Measurements from ENCODE around the gene CAMSAP1.
"Not testable (repeated sequence)": the region's sequence is repeated elsewhere in the genome, so short reads cannot be mapped to it uniquely, and the experiment has no call there.

The CAMSAP1 gene

GRCh38 chr9:135907431-135908092 is at the start of gene CAMSAP1:
Gene CAMSAP1, minus strand, starts transcription at chr9:135907546. Its CDS starts 387 bp downstream, at chr9:135907159.
- DNase-seq (ENCODE audit: low read depth), result peak; percentile 91

DNA sequence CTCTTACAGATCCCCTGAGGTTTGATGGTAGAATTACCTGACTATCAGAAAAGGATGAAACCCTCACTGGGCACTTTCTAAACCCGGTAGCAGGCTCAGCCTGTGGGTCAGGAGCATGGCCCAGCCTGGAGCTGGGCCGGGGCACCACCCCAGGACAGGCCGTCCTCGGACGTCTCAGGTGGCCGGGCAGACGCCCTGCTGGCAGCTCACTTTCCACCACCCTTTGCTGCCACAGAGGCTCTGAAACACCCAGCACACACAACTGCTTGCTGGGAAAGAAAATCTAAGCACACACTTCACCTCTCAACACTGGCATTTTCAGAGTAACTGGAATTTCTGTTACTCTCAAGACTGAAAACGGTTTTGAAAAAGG is 49.4 kb upstream of the CAMSAP1 start:
- no peak for DNase-seq (ENCODE audit: low read depth)

GRCh38 chr9:135955934-135956801 is 48.8 kb upstream of the CAMSAP1 start:
- DNase-seq (ENCODE audit: low read depth), result no peak

GRCh38 chr9:135952664-135953206 is 45.4 kb upstream of the CAMSAP1 start:
- no peak for DNase-seq (ENCODE audit: low read depth)

GRCh38 chr9:135951889-135952663 is 44.7 kb upstream of the CAMSAP1 start:
- no peak for DNase-seq (ENCODE audit: low read depth)

GRCh38 chr9:135951310-135951709 is 44.0 kb upstream of the CAMSAP1 start:
- not testable (repeated sequence) for DNase-seq (ENCODE audit: low read depth)

DNA sequence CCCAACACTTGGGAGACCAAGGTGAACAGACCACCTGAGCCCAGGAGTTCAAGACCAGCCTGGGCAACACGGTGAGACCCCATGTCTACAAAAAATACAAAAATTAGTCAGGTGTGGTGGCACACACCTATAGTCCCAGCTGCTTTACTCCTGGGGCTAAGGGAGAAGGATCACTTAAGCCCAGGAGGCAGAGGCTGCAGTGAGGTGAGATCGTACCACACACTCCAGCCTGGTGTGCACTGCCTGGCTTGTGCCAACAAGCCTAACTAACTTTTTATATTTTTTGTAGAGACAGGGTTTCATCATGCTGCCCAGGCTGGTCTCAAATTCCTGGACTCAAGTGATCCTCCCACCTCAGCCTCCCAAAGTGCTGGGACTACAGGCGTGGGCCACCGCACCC is 43.5 kb upstream of the CAMSAP1 start:
- DNase-seq (ENCODE audit: low read depth), result not testable (repeated sequence)

DNA sequence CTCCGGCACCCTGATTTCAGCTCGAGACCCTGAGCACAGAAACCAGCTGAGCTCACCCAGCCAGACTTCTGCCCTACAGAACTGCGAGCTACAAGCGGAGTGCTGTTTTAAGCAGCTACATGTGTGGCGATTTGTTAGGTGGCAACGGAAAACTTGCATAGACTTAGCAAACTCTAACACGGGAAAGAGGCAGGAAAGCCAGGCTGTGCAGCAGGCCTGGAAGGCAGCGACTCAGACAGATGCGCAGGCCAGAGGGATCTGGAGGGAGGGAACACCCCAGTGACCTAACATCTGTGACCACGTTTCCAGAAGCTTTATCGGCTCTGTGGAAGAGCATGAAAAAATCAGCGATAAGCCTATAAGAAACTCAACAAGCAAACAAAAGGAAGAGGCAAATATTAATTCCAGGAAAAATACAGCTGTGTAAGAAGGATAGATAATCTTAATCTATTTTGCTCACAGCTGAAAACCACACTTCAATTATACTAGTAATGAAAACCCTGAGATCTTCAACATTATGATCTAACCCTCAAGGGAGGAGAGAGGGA is 42.9 kb upstream of the CAMSAP1 start:
- no peak for DNase-seq (ENCODE audit: low read depth)

DNA sequence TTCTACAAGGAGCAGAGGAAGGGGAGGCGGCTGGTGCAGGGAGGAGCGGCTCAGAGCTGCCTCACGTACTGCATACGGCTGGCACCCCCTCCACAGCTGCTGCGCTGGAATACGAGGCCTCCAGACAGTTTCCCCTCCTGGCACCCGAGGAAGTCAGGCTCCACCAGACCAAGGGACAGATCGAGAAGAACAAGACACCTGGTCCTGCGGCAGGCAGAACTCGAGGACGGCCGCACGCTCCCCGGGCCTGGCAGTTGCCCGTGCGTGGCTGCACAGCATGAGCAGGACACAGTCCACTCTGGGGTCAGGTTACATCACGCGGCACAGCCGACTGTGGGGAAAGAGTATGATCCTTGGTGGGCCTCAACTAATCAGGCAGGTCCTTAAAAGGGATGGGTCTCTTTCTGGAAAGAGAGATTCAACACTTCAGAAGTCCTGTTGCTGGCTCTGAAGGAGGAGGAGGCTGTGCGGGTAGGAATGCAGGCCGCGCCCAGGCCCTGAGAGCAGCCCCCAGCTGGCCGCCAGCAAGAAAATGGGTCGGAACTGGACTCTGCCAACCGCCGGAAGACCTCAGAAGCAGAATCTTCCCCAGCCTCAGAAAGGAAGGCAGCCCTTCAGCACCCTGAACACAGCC is 42.3 kb upstream of the CAMSAP1 start:
- DNase-seq (ENCODE audit: low read depth), result no peak

GRCh38 chr9:135948968-135949367 is 41.6 kb upstream of the CAMSAP1 start:
- DNase-seq (ENCODE audit: low read depth), result no peak

DNA sequence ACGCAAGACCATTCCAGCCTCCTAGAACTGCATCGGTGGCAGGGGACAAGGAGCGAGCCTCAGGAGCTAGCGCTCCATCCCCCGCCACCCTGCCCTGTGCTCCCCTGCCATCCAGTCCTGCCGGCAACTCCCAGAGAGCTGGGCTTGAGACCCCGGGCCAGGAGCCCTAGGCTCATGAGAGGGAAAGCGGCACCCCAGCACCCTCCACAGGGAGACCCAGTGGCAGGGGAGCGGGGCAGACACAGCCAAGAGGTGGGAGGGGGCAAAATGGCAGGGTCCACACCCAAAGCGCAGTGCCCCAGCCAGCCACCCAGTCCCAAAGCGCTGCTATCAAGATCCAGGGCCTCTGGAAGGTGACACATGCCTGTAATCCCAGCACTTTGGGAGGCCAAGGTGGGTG is 41.1 kb upstream of the CAMSAP1 start:
- DNase-seq (ENCODE audit: low read depth), result no peak

- DNase-seq (ENCODE audit: low read depth), result no peak
Observed at GRCh38 chr9:135947582-135947981, 40.2 kb upstream of the CAMSAP1 start.

GRCh38 chr9:135947105-135947504 is 39.8 kb upstream of the CAMSAP1 start:
- not testable (repeated sequence) for DNase-seq (ENCODE audit: low read depth)

DNA sequence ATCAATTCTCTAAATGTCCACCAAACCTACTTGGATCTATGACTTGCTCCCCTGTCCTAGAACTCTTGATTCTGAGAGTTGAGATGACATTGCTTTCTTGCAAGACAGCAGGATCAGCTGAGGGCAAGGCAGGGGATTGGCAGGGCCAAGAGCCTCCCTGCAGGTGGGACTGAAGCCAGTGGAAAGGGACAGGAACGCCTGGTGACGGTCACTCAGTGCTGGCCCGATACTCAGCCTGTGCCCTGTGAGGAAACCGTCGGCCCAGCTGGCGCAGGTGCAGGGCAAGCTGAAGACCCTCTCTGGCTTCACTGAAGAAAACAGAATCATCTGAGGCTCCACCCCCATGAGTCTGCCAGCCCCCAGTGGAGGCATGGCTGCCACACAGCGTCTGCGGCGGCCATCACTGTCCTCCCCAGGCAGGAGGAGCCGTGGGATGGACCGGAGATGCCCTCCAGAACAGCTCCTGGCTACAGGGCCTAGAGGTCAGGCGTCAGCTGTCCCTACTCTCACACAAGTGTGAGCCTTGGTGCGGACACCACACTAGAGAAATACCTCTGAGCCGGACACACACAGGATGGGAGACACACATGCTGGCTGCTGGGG is 39.1 kb upstream of the CAMSAP1 start:
- no peak for DNase-seq (ENCODE audit: low read depth)

GRCh38 chr9:135945969-135946368 is 38.6 kb upstream of the CAMSAP1 start:
- no peak for DNase-seq (ENCODE audit: low read depth)

- DNase-seq (ENCODE audit: low read depth), result no peak
Observed at GRCh38 chr9:135944444-135945252, 37.3 kb upstream of the CAMSAP1 start.

DNA sequence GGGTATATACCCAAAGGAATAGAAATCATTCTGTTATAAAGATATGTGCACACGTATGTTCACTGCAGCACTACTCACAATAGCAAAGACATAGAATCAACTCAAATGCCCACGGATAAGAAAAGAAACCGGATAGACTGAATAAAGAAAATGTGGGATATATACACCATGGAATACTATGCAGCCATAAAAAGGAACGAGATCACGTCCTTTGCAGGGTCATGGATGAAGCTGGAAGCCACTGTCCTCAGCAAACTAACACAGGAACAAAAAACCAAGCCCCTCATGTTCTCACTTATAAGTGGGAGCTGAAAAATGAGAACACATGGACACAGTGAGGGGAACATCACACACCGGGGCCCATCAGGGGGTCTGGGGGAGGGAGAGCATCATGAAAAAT is 36.3 kb upstream of the CAMSAP1 start:
- DNase-seq (ENCODE audit: low read depth), result not testable (repeated sequence)

GRCh38 chr9:135941288-135941995 is 34.1 kb upstream of the CAMSAP1 start:
- DNase-seq (ENCODE audit: low read depth), result no peak

All from stimulated activated CD4-positive, alpha-beta T cell treated with anti-CD3 and anti-CD28 coated beads, Interleukin-2, amount 100 ng/mL, for 4 hours (primary cell).